IMR-90 (cell line): ENCODE measurements around the gene PRDM2.

ENCODE experiments used
- BHLHE40 ChIP-seq: fragments of 150-350 bp; IDR thresholded peaks from 2 replicates; pipeline ENCODE4 v1.6.1; 2016; ENCODE audit warnings: mild to moderate bottlenecking, low read depth, low read length
- MXI1 ChIP-seq: IDR thresholded peaks from 2 replicates; pipeline ENCODE4 v1.6.1; 2012; ENCODE audit warnings: low read depth, mild to moderate bottlenecking, low read length, moderate library complexity, borderline replicate concordance
- POLR2A ChIP-seq: IDR thresholded peaks from 2 replicates; pipeline ENCODE4 v1.6.1; 2012; ENCODE audit warnings: mild to moderate bottlenecking, low read depth, low read length
- RCOR1 ChIP-seq: IDR thresholded peaks from 2 replicates; pipeline ENCODE4 v1.6.1; 2012; ENCODE audit warnings: mild to moderate bottlenecking, low read length, improper control_type of control experiment; ENCODE audit not compliant: insufficient replicate concordance
- SMC3 ChIP-seq: fragments of 150-350 bp; IDR thresholded peaks from 2 replicates; pipeline ENCODE4 v1.6.1; 2016; ENCODE audit warnings: low read depth, mild to moderate bottlenecking, antibody characterized with exemption, low read length, moderate library complexity
- TF ChIP-seq, protein P1 (sequence below): conservative IDR thresholded peaks from 2 replicates; pipeline ENCODE4 v1.5.1; 2012; ENCODE audit warnings: mild to moderate bottlenecking, low read depth, low read length, improper control_type of control experiment

DNA sequence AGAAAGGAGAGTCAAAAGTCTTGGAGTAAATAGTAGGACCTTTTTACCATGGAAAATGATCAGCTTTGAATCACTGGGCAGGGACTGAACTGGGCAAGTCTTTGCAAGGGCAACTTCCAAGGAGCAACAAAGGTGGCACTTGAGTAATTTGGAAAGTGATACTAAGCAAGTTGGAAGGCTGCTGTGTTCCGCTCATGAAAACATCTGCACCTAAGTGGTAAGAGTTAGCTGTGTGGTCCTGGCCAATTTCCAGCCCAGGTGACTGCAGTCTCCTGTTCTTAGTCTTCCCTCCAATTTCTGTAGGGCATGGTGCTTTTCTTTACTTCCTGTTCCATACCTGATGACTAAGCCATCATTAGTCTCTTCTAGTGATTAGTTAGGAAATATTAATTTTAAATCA, 35.5 kb upstream of the PRDM2 start:
- TF ChIP-seq, protein P1, sequence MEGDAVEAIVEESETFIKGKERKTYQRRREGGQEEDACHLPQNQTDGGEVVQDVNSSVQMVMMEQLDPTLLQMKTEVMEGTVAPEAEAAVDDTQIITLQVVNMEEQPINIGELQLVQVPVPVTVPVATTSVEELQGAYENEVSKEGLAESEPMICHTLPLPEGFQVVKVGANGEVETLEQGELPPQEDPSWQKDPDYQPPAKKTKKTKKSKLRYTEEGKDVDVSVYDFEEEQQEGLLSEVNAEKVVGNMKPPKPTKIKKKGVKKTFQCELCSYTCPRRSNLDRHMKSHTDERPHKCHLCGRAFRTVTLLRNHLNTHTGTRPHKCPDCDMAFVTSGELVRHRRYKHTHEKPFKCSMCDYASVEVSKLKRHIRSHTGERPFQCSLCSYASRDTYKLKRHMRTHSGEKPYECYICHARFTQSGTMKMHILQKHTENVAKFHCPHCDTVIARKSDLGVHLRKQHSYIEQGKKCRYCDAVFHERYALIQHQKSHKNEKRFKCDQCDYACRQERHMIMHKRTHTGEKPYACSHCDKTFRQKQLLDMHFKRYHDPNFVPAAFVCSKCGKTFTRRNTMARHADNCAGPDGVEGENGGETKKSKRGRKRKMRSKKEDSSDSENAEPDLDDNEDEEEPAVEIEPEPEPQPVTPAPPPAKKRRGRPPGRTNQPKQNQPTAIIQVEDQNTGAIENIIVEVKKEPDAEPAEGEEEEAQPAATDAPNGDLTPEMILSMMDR, result no peak
- TF ChIP-seq MXI1 (no peak), POLR2A (no peak), SMC3 (no peak), RCOR1 (no peak), BHLHE40 (no peak)
